GM18909 (cell line): ENCODE data around the gene EIF2S2.

Source experiments
- ATAC-seq: cut with Tn5 transposase; IDR thresholded peaks from one replicate; pipeline ENCODE4 v1.9.1; 2021; ENCODE audit warnings: mild to moderate bottlenecking; ENCODE audit not compliant: unreplicated experiment, poor library complexity

The EIF2S2 gene

DNA sequence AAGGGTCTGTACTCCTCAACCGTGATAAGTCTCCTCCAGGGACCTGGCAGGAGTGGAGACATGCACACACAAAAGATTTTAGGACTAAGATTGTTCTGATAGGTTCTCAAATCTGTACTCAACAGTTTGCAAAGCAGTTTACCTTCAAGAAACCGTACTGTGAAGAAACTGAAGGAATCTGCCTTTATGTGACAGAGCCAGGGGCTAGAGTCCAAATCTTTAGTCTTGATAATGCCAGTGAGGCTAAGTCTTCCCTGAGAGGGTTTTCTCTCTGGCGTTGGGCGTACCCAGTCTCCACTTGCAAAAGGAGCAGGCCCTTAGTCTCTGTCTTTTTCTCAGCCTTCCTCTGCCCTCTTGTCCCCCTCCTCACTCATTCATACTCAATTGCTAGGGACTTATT lies 70.8 kb downstream of the EIF2S2 start:
- ATAC-seq: no peak

DNA sequence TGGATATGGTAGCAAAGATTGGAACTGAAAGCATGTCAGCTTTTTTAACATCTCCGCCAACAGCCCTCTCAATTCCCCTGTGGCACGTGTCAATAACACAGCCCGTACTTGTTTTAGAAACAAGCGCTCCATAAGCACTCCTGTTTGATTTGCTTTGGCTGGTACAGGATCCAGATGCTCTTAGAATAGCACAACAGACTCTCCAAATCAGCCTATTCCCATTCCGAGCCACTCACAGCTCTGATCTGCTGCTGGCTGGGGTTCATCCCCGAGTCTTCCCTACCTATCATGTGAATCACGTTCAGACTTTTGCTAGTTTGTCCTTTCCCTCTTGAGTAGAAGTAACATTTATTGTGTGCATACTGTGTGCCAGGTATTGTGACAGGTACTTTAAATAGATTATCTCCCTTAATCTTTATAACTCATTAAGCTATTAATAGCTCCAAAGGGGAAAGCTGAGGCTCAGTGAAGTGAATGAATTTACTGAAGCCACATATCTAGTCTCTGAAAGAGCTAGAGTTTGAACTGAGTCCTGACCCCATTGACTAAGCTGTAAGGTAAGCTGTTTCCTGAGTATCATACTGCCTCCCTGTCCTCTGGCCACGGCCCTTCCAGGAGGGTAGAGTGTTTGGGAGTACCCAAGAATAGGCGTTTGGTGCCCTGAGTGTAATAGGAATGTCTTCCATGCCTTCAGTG lies 71.6 kb downstream of the EIF2S2 start:
- no peak for ATAC-seq
